Measurements from ENCODE around the gene MZT2B. TPM values are rescaled to one million over a fixed set of nuclear protein-coding genes. Genes with fewer than 3 reads are reported as not detected.

MZT2B gene
- total RNA-seq, 1 experiment from 2014 or later: 268 TPM

Other genes with a start within 250 kb of the MZT2B start
- not detected in 2 replicates for gene RAB6C, start 202.6 kb upstream of the MZT2B start, total RNA-seq (2014; rRNA removed; shearing (Covaris generic))
- gene POTEF, start 53.0 kb upstream of the MZT2B start, total RNA-seq (2014; rRNA removed; shearing (Covaris generic)): 0.69 and 1.3 TPM in 2 replicates
- gene CCDC74B, start 37.1 kb upstream of the MZT2B start, total RNA-seq (2014; rRNA removed; shearing (Covaris generic)): 7.3 and 7.4 TPM in 2 replicates
- gene SMPD4, start 660 bp upstream of the MZT2B start, total RNA-seq (2014; rRNA removed; shearing (Covaris generic)): 68.8 and 69.7 TPM in 2 replicates
- gene TUBA3E, start 16.2 kb downstream of the MZT2B start, total RNA-seq (2014; rRNA removed; shearing (Covaris generic)): not detected in 2 replicates
- gene IMP4, start 160.6 kb downstream of the MZT2B start, total RNA-seq (2014; rRNA removed; shearing (Covaris generic)): 84.8 and 91.6 TPM in 2 replicates
- 9.6 and 11.9 TPM in 2 replicates for gene PTPN18, start 173.8 kb downstream of the MZT2B start, total RNA-seq (2014; rRNA removed; shearing (Covaris generic))